ENCODE data around the gene RAB12. TPM values are rescaled to one million over a fixed set of nuclear protein-coding genes. Genes with fewer than 3 reads are reported as not detected.

Gene RAB12
- polyA plus RNA-seq, 1 donor from 2014 or later: 102 TPM

- peak overlapping the region; percentile 83 for H3K9ac ChIP-seq (ENCODE audit: low read length)
- peaks cover 43% of the 10 kb centered on the region for H3K79me2 ChIP-seq (replicated peaks; ENCODE audit: insufficient read depth, low read length)
- no peaks in the 10 kb centered on the region for H3F3A ChIP-seq (ENCODE audit: insufficient read depth, low read length, poor library complexity, severe bottlenecking)
- H2AFZ ChIP-seq (ENCODE audit: low read depth, low read length): peak overlapping the region; percentile 40
- H3K27ac ChIP-seq (ENCODE audit: low read length): peak overlapping the region; percentile 49
- H3K27me3 ChIP-seq (ENCODE audit: insufficient read depth, low read depth, low read length): peaks cover 9% of the 10 kb centered on the region
- H4K20me1 ChIP-seq (ENCODE audit: insufficient read depth): peaks cover 8% of the 10 kb centered on the region
- H3K9me3 ChIP-seq (ENCODE audit: low read length): no peaks in the 10 kb centered on the region
- TF ChIP-seq POLR2AphosphoS5 (IDR thresholded peaks at IDR 0.05): no peak
- TF ChIP-seq MXI1 (conservative IDR thresholded peaks at IDR 0.05; ENCODE audit: poor library complexity, severe bottlenecking): peak; percentile 40
- TF ChIP-seq RAD21 (conservative IDR thresholded peaks at IDR 0.05): peak; percentile 19
- peak overlapping the region; percentile 96 for H3K4me2 ChIP-seq (ENCODE audit: low read length)
- no peaks in the 10 kb centered on the region for H3K9me2 ChIP-seq (ENCODE audit: insufficient read depth, low read length)
- H3K36me3 ChIP-seq (ENCODE audit: insufficient read depth, low read length): no peaks in the 10 kb centered on the region
- peak overlapping the region; percentile 96 for H3K4me3 ChIP-seq (ENCODE audit: low read length)
Observed at GRCh38 chr18:8609659-8610458, 622 bp downstream of the RAB12 start.

GRCh38 chr18:8610459-8610851 lies 1.2 kb downstream of the RAB12 start:
- Histone ChIP-seq H3K4me2 (ENCODE audit: low read length) (peak overlapping the region; percentile 96), H3K9me3 (ENCODE audit: low read length) (no peaks in the 10 kb centered on the region), H3K79me2 (replicated peaks; ENCODE audit: insufficient read depth, low read length) (peaks cover 49% of the 10 kb centered on the region), H3K27me3 (ENCODE audit: insufficient read depth, low read depth, low read length) (peaks cover 9% of the 10 kb centered on the region), H3K4me3 (ENCODE audit: low read length) (peak overlapping the region; percentile 96), H3K27ac (ENCODE audit: low read length) (peak overlapping the region; percentile 49), H3K9me2 (ENCODE audit: insufficient read depth, low read length) (no peaks in the 10 kb centered on the region), H3K36me3 (ENCODE audit: insufficient read depth, low read length) (no peaks in the 10 kb centered on the region), H3F3A (ENCODE audit: insufficient read depth, low read length, poor library complexity, severe bottlenecking) (no peaks in the 10 kb centered on the region), H2AFZ (ENCODE audit: low read depth, low read length) (peak overlapping the region; percentile 40), H4K20me1 (ENCODE audit: insufficient read depth) (peaks cover 8% of the 10 kb centered on the region), H3K9ac (ENCODE audit: low read length) (peak overlapping the region; percentile 83)
- no peak for TF ChIP-seq MXI1 (conservative IDR thresholded peaks at IDR 0.05; ENCODE audit: poor library complexity, severe bottlenecking)
- TF ChIP-seq SMC3 (conservative IDR thresholded peaks at IDR 0.05; ENCODE audit: poor library complexity): no peak
- TF ChIP-seq REST (IDR thresholded peaks at IDR 0.05; ENCODE audit: borderline replicate concordance): no peak
- TF ChIP-seq POLR2AphosphoS5 (IDR thresholded peaks at IDR 0.05): no peak
- no peak for TF ChIP-seq EP300 (conservative IDR thresholded peaks at IDR 0.05; ENCODE audit: poor library complexity, severe bottlenecking)
- no peak for TF ChIP-seq RAD21 (conservative IDR thresholded peaks at IDR 0.05)
- no peak for TF ChIP-seq CTCF (IDR thresholded peaks at IDR 0.05; ENCODE audit: poor library complexity, severe bottlenecking)
- no peak for TF ChIP-seq EZH2 (IDR thresholded peaks at IDR 0.05; ENCODE audit: borderline replicate concordance, insufficient read depth, low read length, poor library complexity, severe bottlenecking)
- TF ChIP-seq TAF1 (IDR thresholded peaks at IDR 0.05; ENCODE audit: low read depth): no peak
